Caco-2 (cell line): ENCODE measurements around the gene DNAJC13. TPM values are rescaled to one million over a fixed set of nuclear protein-coding genes. Genes with fewer than 3 reads are reported as not detected.

Source experiments
- BruUV-seq: library from RNA; stranded (reverse); fragments of 400-500 nt; replicated peaks from 2 replicates; lab custom pipeline; 2021; lab: Mats Ljungman, UMichigan
- CTCF ChIA-PET: fragments of 300-600 bp; sonication (Branson Sonifier 250); formaldehyde crosslinking; loops from one replicate; lab custom pipeline; 2022; ENCODE audit warnings: antibody characterized with exemption; lab: Charles Lee
- POLR2A ChIA-PET: fragments of 300-600 bp; sonication (Branson Sonifier 250); formaldehyde crosslinking; loops from one replicate; lab custom pipeline; 2022; ENCODE audit warnings: antibody characterized with exemption; lab: Charles Lee
- DNase-seq, 2 experiments: peaks; one replicate each; pipeline versions ENCODE4 v3.0.0 to v3.0.0-alpha.2; 2020 to 2022
- H3K27me3 ChIP-seq: replicated peaks from 2 replicates; pipeline ENCODE4 v1.6.0; 2011; ENCODE audit warnings: low read length; ENCODE audit not compliant: control insufficient read depth, insufficient read depth
- H3K36me3 ChIP-seq: 2 replicates; pipeline ENCODE4 v1.5.1; 2011; ENCODE audit warnings: low read length; ENCODE audit not compliant: control insufficient read depth, insufficient read depth
- H3K4me1 ChIP-seq: fragments of 250-450 bp; sonication (Bioruptor Pico); 2 replicates; pipeline ENCODE4 v1.5.1; 2020; ENCODE audit warnings: mild to moderate bottlenecking
- H3K4me3 ChIP-seq: 2 replicates; pipeline ENCODE4 v1.5.1; 2011; ENCODE audit warnings: low read depth, mild to moderate bottlenecking, control low read depth, low read length
- H3K9me3 ChIP-seq: fragments of 250-450 bp; sonication (Bioruptor Pico); 2 replicates; pipeline ENCODE4 v1.5.1; 2020; ENCODE audit warnings: mild to moderate bottlenecking, moderate library complexity
- H3K27ac Mint-ChIP-seq: one replicate; pipeline ENCODE4 v1.8.0; 2022; ENCODE audit warnings: mixed read lengths; ENCODE audit not compliant: unreplicated experiment
- H3K27me3 Mint-ChIP-seq: one replicate; pipeline ENCODE4 v1.8.0; 2022; ENCODE audit warnings: mixed read lengths; ENCODE audit not compliant: insufficient read depth, unreplicated experiment
- H3K36me3 Mint-ChIP-seq: one replicate; pipeline ENCODE4 v1.8.0; 2022; ENCODE audit warnings: mild to moderate bottlenecking, mixed read lengths; ENCODE audit not compliant: insufficient read depth, unreplicated experiment
- H3K4me1 Mint-ChIP-seq: one replicate; pipeline ENCODE4 v1.8.0; 2022; ENCODE audit warnings: low read depth, mixed read lengths; ENCODE audit not compliant: unreplicated experiment
- H3K4me3 Mint-ChIP-seq: one replicate; pipeline ENCODE4 v1.8.0; 2022; ENCODE audit warnings: mild to moderate bottlenecking, moderate library complexity, mixed read lengths; ENCODE audit not compliant: unreplicated experiment
- H3K9me3 Mint-ChIP-seq: one replicate; pipeline ENCODE4 v1.8.0; 2022; ENCODE audit warnings: mixed read lengths; ENCODE audit not compliant: unreplicated experiment
- CTCF ChIP-seq, 2 experiments: fragments of 200-600 bp in 1 of 2; IDR thresholded peaks; 1 replicate in 1 of 2; 2 replicates in 1 of 2; pipeline versions ENCODE4 v1.5.1 to v1.8.0; 2011 to 2022; ENCODE audit warnings: antibody characterized with exemption in 1 of 2, control low read depth in 1 of 2, inconsistent platforms in 1 of 2, low read depth in 1 of 2, low read length in 1 of 2, mild to moderate bottlenecking in 1 of 2, moderate library complexity in 1 of 2; ENCODE audit not compliant: insufficient read depth in 1 of 2, severe bottlenecking in 1 of 2, unreplicated experiment in 1 of 2
- intact Hi-C: fragments of 100-400 bp; cut with micrococcal nuclease; formaldehyde crosslinking; loops from one replicate; pipeline ENCODE4 v1.10.0; 2022; ENCODE audit not compliant: unreplicated experiment
- total RNA-seq: library from RNA; stranded (reverse); gene quantifications from 2 replicates; pipeline ENCODE4 v1.2.3, GENCODE V29; 2022

The DNAJC13 gene
- total RNA-seq, 1 experiment from 2014 or later, result 42.3 TPM

GRCh38 chr3:132517311-132517710 lies 100.0 kb downstream of the DNAJC13 start:
- H3K4me3 ChIP-seq, result no peak overlapping the region
- ChIA-PET POLR2A (no interaction called here), CTCF (no interaction called here)
- H3K36me3 ChIP-seq, result no peaks in the 10 kb centered on the region
- Mint-ChIP-seq H3K4me3 (no peak overlapping the region), H3K27me3 (no peaks in the 10 kb centered on the region), H3K4me1 (no peaks in the 10 kb centered on the region), H3K9me3 (no peaks in the 10 kb centered on the region), H3K36me3 (peaks cover 42% of the 10 kb centered on the region), H3K27ac (no peak overlapping the region)
- no TSS peak for BruUV-seq
- intact Hi-C loops, result no loop called here
- H3K27me3 ChIP-seq, result no peaks in the 10 kb centered on the region
- no peaks in the 10 kb centered on the region for H3K4me1 ChIP-seq
- no peak for TF ChIP-seq CTCF (IDR thresholded peaks at IDR 0.05; ENCODE audit: insufficient read depth in 1 of 2, low read depth in 1 of 2, low read length in 1 of 2, severe bottlenecking in 1 of 2, unreplicated experiment in 1 of 2)
- H3K9me3 ChIP-seq, result no peaks in the 10 kb centered on the region
- no peak for DNase-seq

- Histone ChIP-seq H3K27me3 (no peaks in the 10 kb centered on the region), H3K4me3 (no peak overlapping the region), H3K4me1 (no peaks in the 10 kb centered on the region), H3K9me3 (no peaks in the 10 kb centered on the region), H3K36me3 (no peaks in the 10 kb centered on the region)
- Mint-ChIP-seq H3K36me3 (peaks cover 49% of the 10 kb centered on the region), H3K4me3 (no peak overlapping the region), H3K4me1 (no peaks in the 10 kb centered on the region), H3K27me3 (no peaks in the 10 kb centered on the region), H3K27ac (no peak overlapping the region), H3K9me3 (no peaks in the 10 kb centered on the region)
- POLR2A ChIA-PET, result no interaction called here
- intact Hi-C loops, result no loop called here
- no TSS peak for BruUV-seq
- TF ChIP-seq CTCF (IDR thresholded peaks at IDR 0.05; ENCODE audit: insufficient read depth in 1 of 2, low read depth in 1 of 2, low read length in 1 of 2, severe bottlenecking in 1 of 2, unreplicated experiment in 1 of 2), result no peak
- no peak for DNase-seq
- CTCF ChIA-PET, result no interaction called here
Observed at GRCh38 chr3:132519914-132520313, 102.6 kb downstream of the DNAJC13 start.

DNA sequence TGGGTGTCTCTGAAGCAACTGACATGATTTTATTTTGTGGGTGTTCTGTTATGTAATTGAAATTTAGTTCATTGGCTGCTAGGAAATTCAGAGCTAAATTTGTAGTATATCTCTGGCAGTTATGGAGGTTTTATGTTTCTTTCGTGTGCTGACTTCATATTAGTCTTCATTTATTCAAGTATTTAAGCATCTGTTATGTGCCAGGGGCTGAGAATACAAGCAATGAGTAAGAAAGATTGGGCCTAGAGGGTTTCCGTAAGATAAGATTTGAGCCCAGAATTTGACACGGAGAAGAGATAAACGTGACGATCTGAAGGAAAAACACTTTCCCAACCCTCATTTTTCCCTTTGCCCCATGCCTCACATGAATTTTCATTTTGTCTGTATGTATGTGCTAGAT lies 104.6 kb downstream of the DNAJC13 start:
- no peaks in the 10 kb centered on the region for H3K4me1 ChIP-seq
- no TSS peak for BruUV-seq
- no peaks in the 10 kb centered on the region for H3K27me3 ChIP-seq
- no peaks in the 10 kb centered on the region for H3K9me3 ChIP-seq
- Mint-ChIP-seq H3K4me1 (no peaks in the 10 kb centered on the region), H3K27ac (no peak overlapping the region), H3K9me3 (no peaks in the 10 kb centered on the region), H3K27me3 (no peaks in the 10 kb centered on the region), H3K36me3 (peaks cover 59% of the 10 kb centered on the region), H3K4me3 (no peak overlapping the region)
- ChIA-PET CTCF (no interaction called here), POLR2A (no interaction called here)
- intact Hi-C loops, result no loop called here
- no peak for TF ChIP-seq CTCF (IDR thresholded peaks at IDR 0.05; ENCODE audit: insufficient read depth in 1 of 2, low read depth in 1 of 2, low read length in 1 of 2, severe bottlenecking in 1 of 2, unreplicated experiment in 1 of 2)
- H3K4me3 ChIP-seq, result no peak overlapping the region
- H3K36me3 ChIP-seq, result no peaks in the 10 kb centered on the region
- DNase-seq, result no peak
